Fibroblast of gingiva (primary cell): ENCODE measurements around the gene ATP11B.
A peak's percentile ranks its signal among the peaks of the same experiment; 100 is the strongest.

Experiments used
- DNase-seq: peaks from one replicate; pipeline ENCODE4 v3.0.0-alpha.2; 2011; ENCODE audit warnings: low read depth

The ATP11B gene

DNA sequence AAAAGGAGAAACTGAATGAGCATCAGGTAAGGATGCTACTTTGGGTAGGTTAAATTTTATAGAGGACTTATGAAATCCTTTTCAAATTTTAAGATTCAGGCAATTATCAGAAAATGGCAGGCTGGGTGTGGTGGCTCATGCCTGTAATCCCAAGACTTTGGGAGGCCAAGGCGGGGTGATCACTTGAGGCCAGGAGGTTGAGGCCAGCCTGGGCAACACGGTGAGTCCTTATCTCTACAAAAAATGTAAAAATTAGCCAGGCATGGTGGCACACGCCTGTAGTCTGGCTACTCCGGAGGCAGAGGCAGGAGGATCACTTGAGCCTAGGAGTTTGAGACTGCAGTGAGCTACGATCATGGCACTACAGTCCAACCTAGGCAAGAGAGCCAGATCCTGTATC is 163.9 kb downstream of the ATP11B start:
- no peak for DNase-seq

DNA sequence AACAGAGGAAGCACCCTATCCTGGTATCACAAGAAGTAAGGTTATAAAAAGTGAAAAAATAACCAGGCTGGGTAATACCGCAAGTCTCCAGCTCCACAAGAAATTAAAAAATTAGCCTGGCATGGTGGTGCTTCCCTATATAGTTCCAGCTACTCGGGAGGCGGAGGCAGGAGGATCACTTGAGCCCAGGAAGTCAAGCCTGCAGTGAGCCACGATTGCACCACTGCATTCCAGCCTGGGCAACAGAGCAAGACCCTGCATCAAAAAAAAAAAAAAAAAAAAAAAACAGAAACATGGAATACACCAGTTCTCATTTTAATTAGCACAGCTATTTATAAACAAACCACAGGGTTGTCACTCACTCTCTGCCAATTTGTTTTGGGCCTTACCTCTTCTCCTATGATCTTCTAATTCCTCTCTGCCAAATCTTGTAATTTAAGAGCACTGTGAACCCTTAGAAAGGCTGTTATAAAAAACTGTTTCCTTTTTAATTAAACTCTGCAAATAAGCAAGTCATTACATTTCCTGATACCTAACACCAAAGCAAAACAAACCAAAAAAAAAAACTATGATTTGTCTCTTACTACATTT is 164.5 kb downstream of the ATP11B start:
- no peak for DNase-seq

DNA sequence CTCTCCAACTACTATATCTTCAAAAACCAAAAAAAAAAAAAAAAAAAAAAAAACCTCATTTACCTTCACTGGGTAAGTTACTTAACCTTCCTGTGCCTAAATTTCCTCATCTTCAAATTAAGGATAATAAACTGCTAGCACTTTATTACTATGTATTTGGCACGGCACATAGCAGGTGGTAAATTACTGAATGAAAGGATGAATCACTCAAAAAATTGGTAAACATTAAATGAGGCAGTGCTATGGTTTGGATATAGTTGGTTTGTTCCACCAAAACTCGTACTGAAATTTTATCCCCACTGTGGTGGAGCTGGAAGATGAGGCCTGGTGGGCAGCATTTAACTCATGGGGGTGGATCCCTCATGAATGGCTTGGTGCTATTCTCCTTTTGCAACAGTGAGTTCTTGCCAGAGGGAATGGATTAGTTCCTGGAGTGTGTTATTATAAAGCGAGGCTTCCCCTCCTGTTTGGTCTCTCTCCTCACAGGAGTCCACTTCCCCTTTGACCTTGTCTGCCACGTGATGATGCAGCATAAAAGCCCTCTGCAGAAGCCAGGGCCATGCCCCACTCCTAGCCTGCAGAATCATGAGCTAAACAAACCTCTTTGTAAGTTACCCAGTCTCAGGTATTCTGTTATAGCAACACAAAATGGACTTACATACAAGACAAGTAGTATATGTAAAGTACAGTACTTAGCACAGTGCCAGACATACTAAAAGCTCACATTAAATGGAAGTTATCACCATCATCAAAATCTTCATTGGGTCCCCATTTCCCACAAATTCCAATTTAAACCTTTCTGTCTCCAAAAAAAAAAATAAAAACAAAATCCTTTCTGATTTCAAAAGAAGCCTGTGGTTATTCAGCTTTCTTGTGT is 166.4 kb downstream of the ATP11B start:
- no peak for DNase-seq

DNA sequence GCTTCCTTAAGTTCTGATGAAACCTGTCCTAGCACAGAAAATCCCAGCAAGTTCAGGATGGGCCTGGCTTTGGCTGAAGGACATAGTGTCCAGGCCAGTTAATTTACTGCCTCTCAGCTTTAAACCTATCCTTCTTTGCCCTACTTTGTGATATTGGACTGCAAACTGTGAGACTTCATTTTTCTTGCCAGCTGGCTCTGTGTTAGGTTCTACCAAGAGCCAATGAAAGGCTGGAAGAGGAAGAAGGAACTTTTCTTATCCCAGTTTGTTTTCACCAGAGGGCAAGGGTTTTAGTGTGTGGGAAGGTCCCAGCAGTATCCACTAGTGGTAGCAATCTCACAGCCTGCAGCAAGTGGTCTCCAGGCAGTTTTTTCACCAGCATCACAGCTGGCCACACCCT is 168.9 kb downstream of the ATP11B start:
- no peak for DNase-seq

DNA sequence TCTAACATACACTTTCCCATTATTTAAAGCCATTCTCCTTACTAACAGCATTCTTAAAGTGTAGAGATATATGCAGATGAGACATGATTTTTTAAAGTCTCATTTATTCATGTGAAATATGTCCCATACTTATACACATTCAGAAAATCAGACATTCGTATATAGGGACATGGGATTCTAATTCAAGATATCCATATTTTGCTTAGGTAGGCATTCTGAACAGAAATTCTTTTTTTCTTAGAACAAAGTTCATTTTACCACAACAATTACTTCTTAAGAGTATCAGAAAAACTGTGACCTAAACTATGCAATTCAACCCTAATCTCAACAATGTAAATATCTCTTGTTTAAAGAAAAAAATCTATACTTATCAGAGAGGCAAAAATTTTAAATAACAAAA is 170.9 kb downstream of the ATP11B start:
- DNase-seq, result no peak

DNA sequence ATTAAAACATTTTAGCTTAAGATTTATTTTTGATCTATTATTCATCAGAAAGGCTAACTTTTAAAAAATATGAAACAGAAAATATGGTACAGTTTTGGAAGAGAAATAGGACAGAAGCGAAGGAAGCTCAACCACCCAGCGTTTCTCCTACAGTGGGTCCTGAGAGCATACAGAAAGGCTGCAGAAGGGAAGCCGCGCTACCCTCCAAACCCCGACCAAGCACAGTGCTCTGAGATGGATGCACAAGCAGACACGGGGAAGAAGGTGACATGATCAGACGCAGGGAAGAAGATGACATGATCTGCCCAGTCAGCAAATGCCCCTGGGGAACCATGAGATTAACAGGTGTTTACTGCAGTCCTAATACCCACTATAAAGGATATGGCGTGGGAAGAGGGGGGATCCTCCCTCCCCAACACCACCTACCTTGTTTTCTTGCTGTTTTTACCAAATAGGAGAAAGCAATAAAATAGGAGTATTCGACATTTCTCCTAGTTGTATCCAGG is 172.6 kb downstream of the ATP11B start:
- no peak for DNase-seq

DNA sequence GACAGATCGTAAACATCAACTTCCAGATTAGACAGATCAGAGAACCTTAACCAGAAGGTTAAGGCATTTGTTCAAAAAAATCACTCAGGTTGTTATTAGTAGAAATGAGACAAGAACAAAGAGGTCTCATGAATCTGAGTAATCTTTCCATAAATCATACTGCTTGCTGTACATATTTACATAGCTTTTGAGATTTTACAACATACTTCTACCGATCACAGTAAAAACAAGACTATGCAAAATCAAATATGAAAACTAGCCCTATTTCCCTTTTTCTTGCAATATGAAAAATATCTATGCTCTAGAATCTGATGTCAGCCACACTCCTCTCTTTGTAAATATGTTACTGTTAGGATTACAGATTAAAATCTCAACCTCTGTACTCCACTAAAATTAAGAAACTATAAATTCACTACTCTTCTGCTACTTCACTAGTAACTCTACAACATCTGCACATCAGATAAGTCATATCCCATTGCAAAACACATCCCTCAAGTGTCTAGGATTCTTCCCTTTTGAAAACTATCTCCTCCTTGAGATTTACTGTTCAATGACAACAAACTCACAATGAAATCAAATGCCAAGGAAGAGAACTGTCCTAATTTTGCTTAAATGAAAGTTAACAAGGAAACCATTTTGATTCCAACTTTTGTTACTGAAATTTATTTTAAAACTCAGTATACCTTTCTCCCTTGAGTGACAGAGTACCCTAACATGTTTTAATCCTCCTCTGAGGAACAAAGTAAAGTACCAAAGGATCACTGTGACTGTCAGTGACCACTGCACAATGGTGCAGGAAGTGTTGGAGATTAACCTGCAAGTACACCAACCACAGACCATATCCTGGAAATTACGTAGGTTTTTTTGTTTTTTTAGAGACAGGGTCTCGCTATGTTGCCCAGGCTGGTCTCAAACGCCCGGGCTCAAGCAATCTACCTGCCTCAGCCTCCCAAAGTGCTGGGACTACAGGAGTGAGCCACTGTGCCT is 174.2 kb downstream of the ATP11B start:
- DNase-seq, result no peak

DNA sequence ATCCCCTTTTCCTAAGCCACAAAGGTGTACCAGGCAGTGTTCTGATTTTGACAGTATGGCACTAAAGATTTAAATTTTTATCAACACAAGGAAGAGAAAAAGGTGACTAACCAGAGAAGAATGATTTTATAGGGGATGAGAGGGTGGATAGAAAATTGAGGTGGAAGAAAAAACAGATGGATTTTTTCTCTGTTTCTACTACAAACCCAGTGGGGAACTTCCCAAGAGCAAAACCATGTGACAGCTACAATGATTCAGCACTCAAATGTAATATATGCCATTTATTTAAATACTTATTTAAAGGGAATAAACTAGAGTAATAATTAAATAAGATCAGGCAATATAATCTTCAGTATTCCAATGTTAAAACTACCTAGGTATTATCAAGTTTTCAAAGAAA is 176.0 kb downstream of the ATP11B start:
- peak; percentile 29 for DNase-seq

DNA sequence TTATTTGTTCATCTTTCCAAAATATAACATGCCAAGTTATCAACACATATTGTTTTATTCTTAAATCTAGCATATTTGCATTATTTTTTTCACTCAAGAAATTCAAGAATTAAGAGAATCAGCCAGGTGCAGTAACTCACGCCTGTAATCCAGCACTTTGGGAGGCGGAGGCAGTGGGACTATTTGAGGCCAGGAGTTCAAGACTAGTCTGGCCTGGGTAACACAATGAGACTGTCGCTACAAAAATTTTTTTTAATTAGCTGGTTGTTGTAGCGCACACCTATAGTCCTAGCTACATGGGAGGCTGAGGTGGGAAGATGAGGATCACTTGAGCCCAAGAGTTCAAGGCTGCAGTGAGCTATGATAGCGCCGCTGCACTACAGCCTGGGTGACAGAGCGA is 176.5 kb downstream of the ATP11B start:
- DNase-seq, result no peak

DNA sequence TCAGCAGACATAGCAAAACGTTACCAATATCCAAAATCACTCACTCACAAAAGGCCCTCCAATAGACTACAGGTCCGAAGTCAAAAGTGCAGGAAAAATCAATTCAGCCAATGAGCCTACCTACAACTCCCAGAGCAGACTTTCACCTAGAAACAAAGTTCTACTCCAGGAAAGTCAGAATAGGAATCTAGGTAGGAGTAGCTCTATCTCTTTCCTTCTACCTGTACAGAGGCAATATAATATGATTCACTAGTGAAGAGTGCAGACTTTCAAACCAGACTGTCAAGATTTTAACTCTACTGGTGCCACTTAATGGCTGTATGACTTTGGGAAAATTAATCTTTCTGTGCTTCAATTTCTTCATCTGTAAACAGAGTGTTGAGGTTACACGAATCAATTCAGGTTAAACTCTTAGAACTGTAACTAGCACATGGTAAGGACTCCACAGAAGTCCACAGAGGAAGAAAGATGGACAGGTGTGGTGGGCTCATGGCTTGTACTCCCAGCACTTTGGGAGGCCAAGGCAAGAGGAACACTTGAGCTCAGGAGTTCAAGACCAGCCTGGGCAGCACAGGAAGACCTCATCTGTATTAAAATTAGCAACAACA is 177.6 kb downstream of the ATP11B start:
- no peak for DNase-seq
